Measurements from ENCODE around the gene KLHDC8A. TPM values are rescaled to one million over a fixed set of nuclear protein-coding genes. Genes with fewer than 3 reads are reported as not detected.

KLHDC8A gene
- polyA plus RNA-seq, 4 donors = 0.22 to 1.7 (median 1.1) TPM

Other genes with a start within 250 kb of the KLHDC8A start
- gene RBBP5, start 234.9 kb downstream of the KLHDC8A start, polyA plus RNA-seq = 10 to 100 TPM in 1 of 4 donors, 1 to 10 TPM in 3; 5.9 to 14.4 (median 7.1) TPM
- 1 to 10 TPM; 1.1 to 4.8 (median 2.3) TPM for gene DSTYK, start 145.2 kb downstream of the KLHDC8A start, polyA plus RNA-seq
- gene TMCC2, start 129.0 kb downstream of the KLHDC8A start, polyA plus RNA-seq = 1 to 10 TPM in 2 of 4 donors, under 1 TPM in 2; 0.54 to 1.7 (median 0.96) TPM
- gene NUAK2, start 35.2 kb downstream of the KLHDC8A start, polyA plus RNA-seq = 10 to 100 TPM in 2 of 4 donors, 1 to 10 TPM in 2; 8.5 to 16.2 (median 10.2) TPM
- gene LEMD1, start 65.1 kb upstream of the KLHDC8A start, polyA plus RNA-seq = 1 to 10 TPM in 2 of 4 donors, under 1 TPM in 2; 0.34 to 3.8 (median 0.79) TPM
- gene BLACAT1, start 99.1 kb upstream of the KLHDC8A start, polyA plus RNA-seq = under 1 TPM in 3 of 4 donors, not detected in 1; 0.22 to 0.43 (median 0.30) TPM
- gene CDK18, start 147.7 kb upstream of the KLHDC8A start, polyA plus RNA-seq = 10 to 100 TPM; 32.7 to 62.4 (median 41.1) TPM